ENCODE results near the gene USP2. TPM values are rescaled to one million over a fixed set of nuclear protein-coding genes. Genes with fewer than 3 reads are reported as not detected.

Gene USP2
- total and polyA plus RNA-seq, 2 of the 8 experiments (the other 6 are each of a cell fraction or from before 2014, with no cell fraction given) = 2.2 to 6.9 TPM

GRCh38 chr11:119406005-119406404 is 24.5 kb upstream of the USP2 start (continued):
- no peak for TF ChIP-seq JUN (IDR thresholded peaks at IDR 0.05; ENCODE audit: low read depth, low read length)
- TF ChIP-seq POLR2AphosphoS5 (IDR thresholded peaks at IDR 0.05; ENCODE audit: low read depth, low read length) = no peak
- TF ChIP-seq KDM5A (IDR thresholded peaks at IDR 0.05; ENCODE audit: low read length) = no peak
- TF ChIP-seq HDAC2 (IDR thresholded peaks at IDR 0.05; ENCODE audit: borderline replicate concordance in 1 of 2, low read depth in 2 of 2, low read length in 2 of 2) = no peak
- TF ChIP-seq MAX (IDR thresholded peaks at IDR 0.05) = no peak
- no peak for TF ChIP-seq CHD7 (IDR thresholded peaks at IDR 0.05; ENCODE audit: insufficient replicate concordance, low read length)
- TF ChIP-seq SIRT6 (IDR thresholded peaks at IDR 0.05; ENCODE audit: low read length) = no peak
